Measurements from ENCODE around the gene JMJD4. TPM values are rescaled to one million over a fixed set of nuclear protein-coding genes. Genes with fewer than 3 reads are reported as not detected.

Gene JMJD4
- total RNA-seq, 4 donors from 2014 or later: 20.6 to 31.7 (median 28.8) TPM

DNA sequence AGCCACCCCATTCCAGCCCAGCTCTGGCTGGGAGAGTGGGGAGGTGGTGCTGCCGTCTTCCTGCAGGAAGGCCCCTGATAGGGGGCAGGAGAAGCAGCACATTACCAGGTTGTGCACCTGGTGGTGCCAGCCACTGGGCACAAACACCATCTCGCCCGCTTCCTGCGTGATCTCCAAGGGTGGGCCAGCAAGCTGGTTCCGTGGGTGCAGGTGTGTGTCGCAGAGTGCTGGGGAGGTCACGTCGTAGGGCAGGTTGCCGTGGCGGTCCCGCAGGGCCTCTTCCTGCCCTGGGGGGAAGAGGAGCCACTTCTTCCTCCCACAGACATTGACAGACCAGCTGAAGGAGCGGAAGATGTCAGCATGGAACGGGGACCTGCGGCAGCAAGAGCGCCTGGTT is 1.8 kb downstream of the JMJD4 start:
- Histone ChIP-seq H3K27ac (no peak overlapping the region), H3K4me3 (replicated peaks in 1 of 3) (no peak overlapping the region)
- intact Hi-C loops (cut with DNase I): loop anchor here (10.0 kb wide), 1 partner anchor 371 kb away; the partner anchor contains the start of genes C1orf35 and MRPL55

DNA sequence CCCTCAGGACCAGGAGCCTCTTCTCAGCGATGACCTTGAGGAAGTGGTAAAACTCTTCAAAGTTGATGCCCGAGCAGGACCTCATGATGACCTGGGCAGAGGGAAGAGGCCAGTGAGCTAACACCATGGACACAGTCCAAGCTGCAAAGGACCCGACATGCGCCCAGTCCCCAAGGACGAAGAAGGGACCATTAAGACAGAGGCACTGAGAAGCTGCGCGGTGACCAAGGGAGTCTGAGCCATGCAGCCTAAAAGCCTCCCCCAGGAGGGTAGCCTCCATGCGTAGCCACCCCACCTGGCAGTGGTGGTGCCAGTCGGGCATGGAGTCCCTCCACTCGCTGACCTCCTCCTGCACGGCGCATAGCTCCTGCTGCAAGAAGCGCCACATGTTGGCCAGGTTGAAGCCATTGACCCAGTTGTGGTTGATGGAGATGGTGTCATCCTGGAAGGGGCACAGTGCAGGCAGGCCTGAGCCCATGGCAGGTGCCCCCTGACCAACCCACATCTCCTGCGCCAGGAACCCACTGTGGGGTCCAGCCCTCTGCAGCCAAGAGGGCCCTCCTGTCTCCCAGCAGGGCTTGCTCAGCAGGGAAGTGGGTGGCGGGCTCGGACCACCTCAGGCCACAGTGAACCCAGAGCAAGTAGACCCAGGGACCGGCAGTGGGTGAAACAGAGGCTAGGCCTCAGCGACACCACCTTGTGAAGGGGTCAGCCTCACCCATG is 2.4 kb downstream of the JMJD4 start:
- Histone ChIP-seq H3K27me3 (no peaks in the 10 kb centered on the region), H3K4me3 (replicated peaks in 1 of 3) (no peak overlapping the region), H3K9me3 (no peaks in the 10 kb centered on the region), H3K36me3 (peaks cover 6 to 7% of the 10 kb centered on the region in 2 donors), H3K4me1 (peaks cover 40 to 45% of the 10 kb centered on the region in 2 donors), H3K27ac (no peak overlapping the region)
- DNase-seq: no peak
- 93 to 95% methylated on average over 9 to 15 of the region's 18 CpGs for WGBS, 2 donors
- intact Hi-C loops (cut with DNase I): loop anchor here (10.0 kb wide), 1 partner anchor 372 kb away; the partner anchor contains the start of genes C1orf35 and MRPL55
- TF ChIP-seq, protein P1, sequence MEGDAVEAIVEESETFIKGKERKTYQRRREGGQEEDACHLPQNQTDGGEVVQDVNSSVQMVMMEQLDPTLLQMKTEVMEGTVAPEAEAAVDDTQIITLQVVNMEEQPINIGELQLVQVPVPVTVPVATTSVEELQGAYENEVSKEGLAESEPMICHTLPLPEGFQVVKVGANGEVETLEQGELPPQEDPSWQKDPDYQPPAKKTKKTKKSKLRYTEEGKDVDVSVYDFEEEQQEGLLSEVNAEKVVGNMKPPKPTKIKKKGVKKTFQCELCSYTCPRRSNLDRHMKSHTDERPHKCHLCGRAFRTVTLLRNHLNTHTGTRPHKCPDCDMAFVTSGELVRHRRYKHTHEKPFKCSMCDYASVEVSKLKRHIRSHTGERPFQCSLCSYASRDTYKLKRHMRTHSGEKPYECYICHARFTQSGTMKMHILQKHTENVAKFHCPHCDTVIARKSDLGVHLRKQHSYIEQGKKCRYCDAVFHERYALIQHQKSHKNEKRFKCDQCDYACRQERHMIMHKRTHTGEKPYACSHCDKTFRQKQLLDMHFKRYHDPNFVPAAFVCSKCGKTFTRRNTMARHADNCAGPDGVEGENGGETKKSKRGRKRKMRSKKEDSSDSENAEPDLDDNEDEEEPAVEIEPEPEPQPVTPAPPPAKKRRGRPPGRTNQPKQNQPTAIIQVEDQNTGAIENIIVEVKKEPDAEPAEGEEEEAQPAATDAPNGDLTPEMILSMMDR (IDR thresholded peaks at IDR 0.05): no peak
- TF ChIP-seq POLR2A (IDR thresholded peaks at IDR 0.05): no peak

More for the DNA sequence above, 1.8 kb downstream of the JMJD4 start:
- Histone ChIP-seq H3K36me3 (peaks cover 6 to 7% of the 10 kb centered on the region in 2 donors), H3K27me3 (no peaks in the 10 kb centered on the region), H3K9me3 (no peaks in the 10 kb centered on the region), H3K4me1 (peaks cover 40 to 41% of the 10 kb centered on the region in 2 donors)
- 93 to 97% methylated on average over 11 to 13 of the region's 15 CpGs for WGBS, 2 donors
- DNase-seq: no peak
- TF ChIP-seq, protein P1 (IDR thresholded peaks at IDR 0.05): no peak
- no peak for TF ChIP-seq POLR2A (IDR thresholded peaks at IDR 0.05)

DNA sequence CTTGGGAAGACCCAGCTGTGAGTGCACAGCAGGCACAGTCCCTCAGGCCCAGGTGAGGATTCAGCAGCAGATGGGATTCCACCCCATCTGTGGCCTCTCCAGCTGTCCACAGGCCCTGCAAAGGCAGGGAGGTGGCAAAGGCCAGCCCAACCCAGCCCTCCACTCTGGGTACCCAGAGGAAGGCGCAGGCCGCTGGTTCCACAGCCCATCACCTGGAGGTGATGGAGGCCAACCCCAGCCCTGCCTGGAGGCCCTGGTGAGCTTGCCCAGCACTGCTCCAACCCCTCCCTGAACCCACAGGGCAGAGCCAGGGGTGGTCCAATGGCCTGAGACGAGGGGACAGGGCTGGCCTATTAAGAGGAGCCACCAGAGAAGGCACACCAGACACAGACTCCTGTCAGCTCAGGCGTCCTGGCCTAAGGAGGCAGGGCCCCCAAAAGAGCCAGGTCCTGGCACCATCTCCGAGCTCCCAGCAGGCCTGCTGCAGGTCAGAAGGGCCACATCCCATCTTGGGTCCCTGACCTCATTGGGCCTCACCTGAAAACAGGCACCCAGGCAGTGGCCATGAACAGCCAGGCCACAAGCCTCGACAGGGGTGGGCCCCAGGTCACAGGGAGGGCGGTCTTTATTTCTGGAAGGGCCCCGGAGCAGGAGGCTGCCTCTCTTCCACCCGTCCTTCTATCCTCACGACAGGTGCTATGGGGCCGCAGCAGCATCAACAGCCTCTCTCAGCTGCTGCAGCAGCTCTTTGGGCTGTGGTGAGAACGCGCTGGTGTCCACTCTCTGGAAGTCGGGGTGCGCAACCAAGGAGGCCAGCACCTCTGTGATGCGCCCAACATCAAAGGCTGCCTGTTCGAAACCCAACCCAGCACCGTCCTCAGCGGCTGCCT is 3.2 kb downstream of the JMJD4 start:
- intact Hi-C loops (cut with DNase I): loop anchor here (10.0 kb wide), 1 partner anchor 373 kb away; the partner anchor contains the start of genes C1orf35 and MRPL55
- no peaks in the 10 kb centered on the region for H3K9me3 ChIP-seq
- WGBS, 2 donors: 95 to 98% methylated on average over 8 to 14 of the region's 19 CpGs
- peaks cover 38 to 48% of the 10 kb centered on the region in 2 donors for H3K4me1 ChIP-seq
- no peak for DNase-seq
- no peak overlapping the region for H3K4me3 ChIP-seq (replicated peaks in 1 of 3)
- peaks cover 6 to 7% of the 10 kb centered on the region in 2 donors for H3K36me3 ChIP-seq
- no peak for TF ChIP-seq POLR2A (IDR thresholded peaks at IDR 0.05)
- TF ChIP-seq, protein P1 (IDR thresholded peaks at IDR 0.05): no peak
- no peaks in the 10 kb centered on the region for H3K27me3 ChIP-seq
- H3K27ac ChIP-seq: no peak overlapping the region

DNA sequence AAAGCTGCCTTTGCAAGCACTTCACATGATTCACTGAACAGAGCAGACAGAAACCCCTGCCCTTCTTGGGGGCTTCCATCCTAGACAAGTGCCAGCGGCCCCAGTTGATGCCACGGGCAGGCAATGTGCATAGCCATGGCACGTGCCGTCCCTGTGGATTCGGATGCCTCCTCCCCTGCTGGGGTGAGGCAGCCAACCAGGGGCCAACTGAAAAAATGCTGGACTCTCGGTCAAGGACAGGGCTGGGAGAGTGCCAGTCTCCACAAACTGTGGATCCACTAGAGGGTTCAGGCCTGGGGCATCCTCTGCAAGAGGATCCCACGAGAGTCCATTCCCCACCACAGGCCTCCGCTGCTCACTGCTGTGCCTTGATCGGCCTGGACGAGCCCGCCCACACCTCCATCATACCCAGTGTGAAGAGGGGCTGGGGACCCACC is 3.8 kb downstream of the JMJD4 start:
- DNase-seq: no peak
- Histone ChIP-seq H3K9me3 (no peaks in the 10 kb centered on the region), H3K4me3 (replicated peaks in 1 of 3) (no peak overlapping the region), H3K27me3 (no peaks in the 10 kb centered on the region), H3K27ac (no peak overlapping the region), H3K4me1 (peaks cover 31 to 46% of the 10 kb centered on the region in 2 donors), H3K36me3 (peaks cover 6 to 7% of the 10 kb centered on the region in 2 donors)
- WGBS, 2 donors: 91 to 98% methylated on average over 5 to 10 of the region's 11 CpGs
- TF ChIP-seq, protein P1 (IDR thresholded peaks at IDR 0.05): no peak
- no peak for TF ChIP-seq POLR2A (IDR thresholded peaks at IDR 0.05)
- intact Hi-C loops (cut with DNase I): loop anchor here (10.0 kb wide), 1 partner anchor 374 kb away; the partner anchor contains the start of genes C1orf35 and MRPL55
